ENCODE results near the gene PKD2L2. TPM values are rescaled to one million over a fixed set of nuclear protein-coding genes. Genes with fewer than 3 reads are reported as not detected.
"Not testable (repeated sequence)": the region's sequence is repeated elsewhere in the genome, so short reads cannot be mapped to it uniquely, and the experiment has no call there.

PKD2L2 gene
- total RNA-seq, 1 experiment from 2014 or later, result not detected

- no peak for DNase-seq (ENCODE audit: low read depth)
Observed at GRCh38 chr5:137957948-137958347, 68.7 kb downstream of the PKD2L2 start.

- DNase-seq (ENCODE audit: low read depth), result no peak
Observed at GRCh38 chr5:137959488-137959887, 70.2 kb downstream of the PKD2L2 start.

GRCh38 chr5:137960141-137960540 is 70.9 kb downstream of the PKD2L2 start:
- no peak for DNase-seq (ENCODE audit: low read depth)

GRCh38 chr5:137960819-137961218 is 71.6 kb downstream of the PKD2L2 start:
- no peak for DNase-seq (ENCODE audit: low read depth)

GRCh38 chr5:137970384-137970783 is 81.1 kb downstream of the PKD2L2 start:
- DNase-seq (ENCODE audit: low read depth), result not testable (repeated sequence)

GRCh38 chr5:137975208-137975607 is 86.0 kb downstream of the PKD2L2 start:
- no peak for DNase-seq (ENCODE audit: low read depth)

- no peak for DNase-seq (ENCODE audit: low read depth)
Observed at GRCh38 chr5:137989419-137989818, 100.2 kb downstream of the PKD2L2 start.

Other genes starting within 250 kb of the PKD2L2 start
- 0.15 and 0.80 TPM in 2 replicates for gene KLHL3, start 153.4 kb upstream of the PKD2L2 start, total RNA-seq (2014; rRNA removed; shearing (Covaris generic))
- 15.0 and 17.4 TPM in 2 replicates for gene HNRNPA0, start 135.1 kb upstream of the PKD2L2 start, total RNA-seq (2014; rRNA removed; shearing (Covaris generic))
- gene MYOT, start 21.6 kb upstream of the PKD2L2 start, total RNA-seq (2014; rRNA removed; shearing (Covaris generic)), result not detected in 2 replicates
- 10.3 and 26.8 TPM in 2 replicates for gene FAM13B, start 143.6 kb downstream of the PKD2L2 start, total RNA-seq (2014; rRNA removed; shearing (Covaris generic))
- not detected in 2 replicates for gene WNT8A, start 194.6 kb downstream of the PKD2L2 start, total RNA-seq (2014; rRNA removed; shearing (Covaris generic))
- 0.29 TPM in 1 of 2 replicates, not detected in the other for gene NME5, start 250.0 kb downstream of the PKD2L2 start, total RNA-seq (2014; rRNA removed; shearing (Covaris generic))